Fibroblast of peridontal ligament (primary cell): ENCODE data around the gene AFTPH.

Source experiments
- DNase-seq: peaks from one replicate; pipeline ENCODE4 v3.0.0-alpha.2; 2010; ENCODE audit errors: extremely low read depth

Gene AFTPH

DNA sequence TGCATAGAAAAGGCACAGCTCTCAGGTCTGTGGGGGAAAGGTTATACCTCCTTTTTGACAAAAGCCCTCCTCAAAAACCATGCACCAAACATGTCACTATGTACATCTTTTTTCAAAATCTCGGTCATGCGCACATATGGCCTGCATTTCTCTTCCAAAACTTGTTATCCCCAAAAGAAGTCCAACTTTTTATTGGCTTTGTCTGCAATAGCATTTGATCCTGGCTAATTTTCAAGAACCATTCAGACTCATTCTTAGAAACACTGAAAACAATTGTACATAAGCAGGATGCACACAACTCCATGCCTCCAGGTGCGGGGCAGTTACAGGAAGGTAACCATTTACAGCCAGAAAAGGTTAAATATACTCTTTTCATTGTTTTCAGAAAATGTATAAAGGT, 107.6 kb downstream of the AFTPH start:
- DNase-seq: no peak

DNA sequence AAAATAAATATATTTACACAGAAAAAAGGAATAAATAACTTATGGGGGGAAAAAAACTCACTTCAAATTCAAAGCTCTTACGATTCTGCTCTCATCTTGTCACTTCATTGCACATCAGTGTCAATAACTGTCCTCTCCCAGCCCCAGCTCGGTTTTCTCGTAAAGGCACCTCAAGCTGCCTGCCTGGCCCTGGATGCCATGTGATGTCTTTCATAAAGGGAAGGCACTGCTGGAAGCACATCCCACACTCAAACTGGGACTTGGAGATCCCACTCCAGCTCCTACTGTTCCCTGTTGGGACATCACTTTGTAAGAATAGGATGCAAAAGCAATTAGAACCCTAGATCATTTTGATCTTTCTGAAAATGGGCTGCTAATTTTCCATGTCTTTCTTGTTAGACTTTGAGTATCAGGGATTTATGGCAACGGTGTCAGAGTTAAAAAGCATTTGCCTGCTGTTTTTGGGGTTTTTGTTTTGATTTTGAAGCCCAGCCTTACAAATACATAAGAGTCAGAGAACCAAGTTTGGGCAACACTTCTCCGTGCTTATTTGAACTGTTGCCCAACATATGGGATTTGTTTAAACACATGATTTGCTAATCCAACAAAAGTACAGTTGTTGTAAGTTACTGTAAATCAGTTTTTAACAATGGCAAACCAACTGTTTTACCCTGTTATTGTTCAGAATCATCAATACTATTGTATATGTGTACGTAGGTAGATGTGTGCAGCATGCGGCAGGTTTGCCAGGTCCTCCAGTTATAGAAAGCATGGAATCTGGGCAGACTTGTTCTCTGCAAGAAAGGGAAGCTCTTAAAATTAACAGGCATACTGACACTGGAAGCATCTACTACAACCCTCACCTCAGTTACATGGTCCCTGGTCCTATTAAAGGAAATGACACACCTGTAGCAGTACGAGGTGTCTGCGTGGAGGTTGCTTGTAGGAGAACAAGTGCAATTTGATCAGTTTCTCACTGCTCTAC, 109.0 kb downstream of the AFTPH start:
- peak; percentile 95 for DNase-seq

DNA sequence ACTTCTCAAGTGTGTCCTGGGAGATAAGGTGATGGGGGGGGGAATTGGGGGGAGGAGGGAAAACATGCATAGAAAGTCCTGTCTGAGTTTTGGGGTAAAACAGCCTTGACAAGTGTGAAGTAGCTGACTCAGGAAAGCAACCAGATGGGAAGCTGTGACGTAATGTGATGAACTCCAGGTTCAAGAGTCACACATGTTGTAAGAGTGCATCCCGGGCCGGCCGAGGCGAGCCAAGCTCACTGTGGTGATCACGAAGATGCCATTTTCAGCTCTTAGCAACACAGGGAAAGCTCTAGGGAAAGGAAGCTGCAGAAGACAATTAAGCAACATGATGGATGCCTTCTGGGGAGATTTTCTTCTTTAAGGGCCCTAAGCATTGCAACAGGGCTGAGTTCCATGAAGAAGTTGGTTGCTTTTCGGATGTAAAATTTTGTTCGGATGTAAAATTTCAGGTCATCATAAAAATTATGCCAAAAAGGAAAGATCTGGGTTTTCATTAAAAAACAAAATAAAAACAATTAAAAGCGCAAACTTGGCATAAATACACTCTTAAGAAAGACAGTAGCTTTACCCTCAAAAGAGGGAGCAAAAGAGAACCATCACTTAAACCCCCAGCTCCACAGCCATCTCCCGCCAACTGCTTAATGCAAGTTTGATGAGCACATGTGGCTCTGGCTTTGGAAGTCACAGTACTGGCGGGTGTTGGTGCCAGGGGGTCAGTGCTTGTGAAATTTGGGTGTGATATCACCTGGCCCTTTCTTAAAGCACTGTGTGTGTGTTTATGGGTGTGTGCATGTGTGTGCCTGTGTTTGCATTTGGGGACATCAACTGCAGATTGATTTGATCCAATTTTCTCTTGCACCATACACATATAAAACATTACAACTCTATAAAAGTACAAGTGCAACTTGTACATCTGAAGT, 110.5 kb downstream of the AFTPH start:
- peak; percentile 51 for DNase-seq

DNA sequence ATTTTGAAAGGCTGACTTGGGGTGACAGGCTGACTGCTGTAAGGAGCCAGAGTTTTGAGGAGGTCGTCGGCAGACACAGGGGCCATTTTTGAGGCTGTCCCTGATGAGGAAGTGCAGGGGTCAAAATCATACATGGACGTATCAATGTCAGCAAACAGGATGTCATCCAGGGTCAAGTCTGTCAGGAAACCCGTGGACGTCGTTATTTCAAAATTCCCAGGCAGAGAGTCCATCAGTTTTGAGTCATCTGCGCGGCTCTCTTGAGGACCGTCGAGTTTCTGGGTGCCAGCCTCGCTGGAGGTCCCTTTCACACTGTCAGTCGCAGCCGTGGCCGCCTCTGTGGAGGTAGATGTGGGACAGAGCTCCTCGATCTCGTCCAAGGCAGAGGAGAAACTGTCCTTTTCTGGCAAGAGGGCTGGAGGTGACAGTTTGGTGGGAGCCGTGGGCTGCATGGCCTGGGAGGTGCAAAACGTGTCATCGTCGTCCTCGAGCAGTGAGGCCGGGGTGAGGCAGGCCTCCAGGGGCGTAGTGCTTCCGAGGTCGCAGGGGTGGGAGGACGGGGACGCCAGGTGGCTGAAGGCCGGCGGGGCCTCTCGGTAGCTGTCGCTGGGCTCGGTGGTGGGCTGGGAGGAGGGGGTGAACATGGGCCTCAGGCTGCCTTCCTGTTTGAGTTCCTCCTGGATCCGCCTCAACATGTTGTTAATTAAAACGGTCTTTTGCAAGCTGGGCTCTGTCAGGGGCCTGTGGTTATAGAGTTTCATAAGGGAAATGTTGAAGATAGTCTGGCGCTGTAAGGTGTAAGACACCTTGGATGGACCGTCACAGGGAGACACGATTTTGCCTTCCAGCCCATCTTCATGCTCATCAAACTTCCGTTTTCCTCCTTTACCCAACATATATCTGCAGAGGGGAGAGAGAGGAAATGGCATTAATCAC, 112.1 kb downstream of the AFTPH start:
- DNase-seq: no peak

DNA sequence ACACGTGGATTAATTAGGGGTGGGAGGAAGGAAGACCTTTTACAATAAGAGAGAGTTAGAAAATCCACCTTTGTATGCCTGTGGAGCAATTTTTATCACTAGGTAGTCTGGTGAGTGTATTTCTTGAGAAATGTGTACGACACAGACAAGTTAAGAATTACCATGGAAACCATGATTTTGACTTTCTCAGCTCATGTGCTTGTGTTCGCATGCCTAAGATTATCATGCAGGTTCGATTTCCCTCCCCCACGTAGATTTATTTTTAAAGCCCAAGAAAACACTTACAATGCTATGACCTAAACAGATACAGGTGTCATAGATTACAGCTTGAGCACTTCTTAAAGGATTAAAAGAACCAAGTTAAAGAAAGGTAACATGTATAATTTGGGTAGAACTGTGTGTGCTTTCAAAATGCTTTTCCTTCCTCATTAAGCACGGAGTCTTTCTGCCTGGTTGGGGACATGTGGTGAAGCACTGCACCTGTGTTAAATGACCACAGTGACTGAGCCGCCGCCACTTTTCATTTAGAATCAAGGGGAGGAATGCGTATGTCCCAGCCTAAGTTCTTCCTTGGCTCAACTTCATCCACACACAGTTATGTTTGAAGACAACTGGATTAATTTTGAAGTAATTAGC, 113.0 kb downstream of the AFTPH start:
- no peak for DNase-seq

DNA sequence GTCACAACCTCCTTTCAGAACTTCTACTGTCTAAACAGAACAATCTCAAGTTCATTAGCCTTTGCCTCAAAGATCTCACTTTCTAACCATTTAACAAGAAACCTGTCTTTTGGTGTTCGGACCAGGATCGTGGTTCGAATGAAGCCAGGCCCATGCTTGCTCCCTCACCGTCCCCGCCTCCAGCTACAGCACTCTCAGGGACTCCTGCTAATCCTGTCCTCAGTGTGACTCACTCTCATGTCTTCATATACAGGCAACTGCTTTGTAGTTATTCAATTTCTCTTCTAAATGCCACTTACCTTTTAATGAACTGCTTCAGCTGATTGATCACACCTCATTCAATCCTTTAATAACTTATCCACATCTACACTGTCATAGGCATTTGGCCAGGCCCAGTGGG, 113.8 kb downstream of the AFTPH start:
- no peak for DNase-seq

DNA sequence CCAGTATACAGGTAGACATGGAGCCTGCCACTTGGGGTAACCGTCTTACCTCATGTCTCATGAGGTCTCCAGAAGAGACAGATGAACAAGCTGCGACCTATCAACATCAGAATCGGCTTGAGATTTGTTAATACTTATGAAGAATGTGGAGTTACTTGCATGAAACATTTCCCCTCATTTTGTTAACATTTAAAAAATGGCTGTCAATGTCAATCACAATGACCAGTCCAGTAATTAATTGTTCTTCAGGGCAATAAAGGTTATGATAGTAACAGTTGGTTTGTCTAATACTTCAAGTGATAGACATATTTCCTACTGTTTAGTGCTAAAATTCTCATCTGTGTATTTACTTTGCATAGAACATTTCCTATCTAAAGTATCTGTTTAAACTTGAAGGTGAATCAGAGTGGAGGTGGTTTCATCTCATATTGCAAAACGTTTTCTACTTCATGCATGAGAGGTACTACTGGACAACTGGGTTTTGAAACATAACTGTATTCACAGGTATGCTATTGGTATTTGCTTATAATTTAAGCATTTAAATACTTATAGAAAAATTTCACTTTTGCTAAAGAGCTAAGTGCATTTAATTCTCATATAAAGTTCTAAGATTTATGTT, 114.5 kb downstream of the AFTPH start:
- no peak for DNase-seq

DNA sequence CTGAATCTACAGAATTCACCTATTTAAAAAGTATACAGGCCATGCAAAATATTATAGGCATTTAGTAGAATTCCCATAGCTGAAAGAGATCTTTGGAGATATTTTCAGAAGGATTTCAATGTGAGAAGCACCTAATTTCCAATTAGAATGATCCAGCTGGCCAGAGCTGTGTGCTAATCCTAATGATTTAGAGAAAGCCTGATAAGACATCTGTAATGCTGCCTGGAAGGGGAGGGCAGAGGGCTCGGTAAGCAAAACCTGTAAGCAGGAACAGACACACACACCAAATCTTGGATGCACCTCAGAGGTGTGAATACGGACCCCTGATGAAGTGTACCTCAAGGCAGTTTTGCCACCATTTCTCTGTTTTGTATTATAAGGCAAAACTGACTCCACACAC, 115.6 kb downstream of the AFTPH start:
- no peak for DNase-seq

DNA sequence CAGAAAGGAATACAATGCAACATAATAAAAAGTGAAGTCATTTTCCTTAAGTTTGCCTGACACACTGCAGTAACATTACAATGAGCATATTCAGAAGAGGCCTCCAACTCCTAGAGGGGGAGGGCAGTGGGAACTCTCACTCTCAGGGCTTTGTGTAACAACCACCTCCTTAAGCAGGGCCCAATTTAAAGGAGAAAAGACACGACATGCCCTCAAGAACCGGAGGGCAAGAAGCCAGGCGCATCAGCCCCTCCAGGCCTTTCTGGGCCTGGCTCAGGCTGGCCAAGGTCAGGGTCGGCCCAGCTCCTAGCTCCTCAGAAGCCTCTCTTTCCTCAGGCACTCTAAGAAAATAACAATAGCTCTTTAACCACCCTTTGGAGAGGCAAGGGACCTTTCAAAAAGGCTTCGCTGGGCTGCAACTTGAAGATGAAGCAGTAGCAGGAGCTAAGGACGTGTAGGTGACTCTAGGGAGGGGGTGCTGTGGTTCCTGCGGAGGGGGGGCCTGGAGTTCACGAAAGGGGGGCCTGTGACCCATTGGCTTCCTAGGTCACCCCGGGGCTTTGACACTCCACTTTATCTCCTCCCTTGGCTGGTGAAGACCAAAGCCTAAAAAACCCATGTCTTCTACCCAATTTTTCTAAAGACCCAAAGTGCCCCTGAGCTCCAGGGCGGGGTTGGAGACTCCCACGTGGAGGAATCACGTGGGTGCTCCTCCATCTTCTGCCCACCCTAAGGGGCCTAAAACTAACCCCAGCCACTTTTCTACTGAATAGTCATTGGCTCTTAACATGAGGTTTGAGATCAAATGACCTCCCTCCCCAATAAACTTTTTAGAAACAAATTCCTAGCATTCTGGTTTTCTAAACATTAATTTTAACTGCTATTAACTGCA, 116.3 kb downstream of the AFTPH start:
- no peak for DNase-seq

DNA sequence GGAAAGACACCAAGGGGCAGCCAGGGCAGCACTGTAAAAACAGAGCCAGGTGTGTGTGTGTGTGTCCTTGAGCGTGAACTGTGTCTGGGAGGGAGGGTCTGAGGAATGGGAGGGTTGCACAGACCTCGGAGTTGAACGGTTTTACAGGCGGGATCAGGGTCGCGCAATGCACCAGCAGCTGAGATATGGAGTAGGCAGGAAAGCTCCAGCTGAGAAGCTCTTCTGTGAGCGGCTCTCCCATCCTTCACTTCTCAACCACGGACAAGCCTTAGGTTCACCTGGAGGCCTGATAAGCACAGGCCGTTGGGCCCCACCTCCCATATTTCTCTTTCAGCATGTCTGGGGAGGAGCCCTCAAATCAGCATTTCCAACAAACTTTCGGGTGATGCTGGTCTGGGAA, 117.5 kb downstream of the AFTPH start:
- DNase-seq: no peak
